Globus pallidus (tissue), 1 donor: ENCODE measurements around the gene ITGB6.

Experiments
- DNase-seq: peaks from one replicate; pipeline ENCODE4 v3.0.0-alpha.2; 2015; ENCODE audit warnings: low spot score

Gene ITGB6

GRCh38 chr2:160051371-160051800 is 148.7 kb downstream of the ITGB6 start:
- no peak for DNase-seq

GRCh38 chr2:160050147-160050546 is 149.9 kb downstream of the ITGB6 start:
- no peak for DNase-seq
